ENCODE data around the gene ZC3H12C.
"Not testable (repeated sequence)": the region's sequence is repeated elsewhere in the genome, so short reads cannot be mapped to it uniquely, and the experiment has no call there.

The ZC3H12C gene

DNA sequence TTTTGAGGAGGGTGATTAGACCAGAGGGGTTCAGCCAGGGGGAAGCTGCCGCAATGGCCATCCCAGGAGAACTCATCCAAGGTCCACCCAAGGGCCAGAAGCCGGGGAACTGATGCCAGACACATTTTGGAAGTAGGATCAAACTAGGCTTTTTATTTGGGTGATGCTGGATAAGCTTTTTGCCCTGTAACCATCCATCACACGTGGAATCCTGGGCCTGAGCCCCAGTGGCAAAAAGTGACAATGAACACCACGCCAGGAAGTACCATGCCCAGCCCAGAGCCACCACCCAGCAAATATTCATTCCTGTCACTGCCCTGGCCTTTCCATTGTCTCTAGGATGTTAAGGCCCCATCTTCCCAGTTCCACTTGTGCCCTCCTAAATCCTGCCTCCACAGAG is 85.9 kb downstream of the ZC3H12C start:
- DNase-seq (ENCODE audit: low read depth, low spot score) = no peak

DNA sequence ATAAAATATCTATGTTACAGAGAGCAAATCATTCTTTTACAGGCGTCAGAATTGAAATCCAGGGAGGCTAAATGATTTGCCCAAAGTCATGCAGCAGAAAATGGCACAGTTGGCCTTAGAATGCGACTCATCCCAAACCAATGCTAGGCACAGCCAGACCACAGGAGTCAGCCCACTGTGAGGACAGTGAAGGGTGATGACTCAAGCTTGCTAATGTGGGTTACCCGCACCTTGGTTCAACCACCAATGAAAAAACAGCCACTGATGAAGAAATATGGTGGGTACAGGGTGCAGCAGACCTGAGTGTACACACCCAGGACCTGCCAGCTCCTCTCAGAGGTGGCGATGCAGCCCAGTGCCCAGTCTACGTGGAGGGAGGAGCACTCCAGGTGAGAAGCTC is 89.7 kb downstream of the ZC3H12C start:
- no peak for DNase-seq (ENCODE audit: low read depth, low spot score)

DNA sequence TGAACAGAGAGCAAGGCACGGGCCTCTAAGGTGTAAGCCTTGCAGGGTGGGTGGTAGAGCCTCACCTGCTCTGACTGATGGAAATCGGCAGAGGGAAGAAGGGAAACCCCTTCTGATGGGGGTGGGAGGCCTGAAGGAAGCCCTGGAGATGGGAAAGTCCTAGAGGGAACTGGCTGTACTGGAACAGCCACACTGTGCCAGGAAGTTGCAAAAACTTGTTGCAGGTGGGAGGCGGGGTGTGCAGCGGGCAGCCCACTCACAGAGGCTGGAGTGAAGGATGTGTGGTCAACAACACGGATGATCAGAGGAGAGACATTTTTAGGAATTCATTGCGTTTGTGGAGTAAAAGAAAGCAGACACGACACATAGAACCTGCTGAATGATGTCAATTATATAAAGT is 91.3 kb downstream of the ZC3H12C start:
- DNase-seq (ENCODE audit: low read depth, low spot score) = no peak

DNA sequence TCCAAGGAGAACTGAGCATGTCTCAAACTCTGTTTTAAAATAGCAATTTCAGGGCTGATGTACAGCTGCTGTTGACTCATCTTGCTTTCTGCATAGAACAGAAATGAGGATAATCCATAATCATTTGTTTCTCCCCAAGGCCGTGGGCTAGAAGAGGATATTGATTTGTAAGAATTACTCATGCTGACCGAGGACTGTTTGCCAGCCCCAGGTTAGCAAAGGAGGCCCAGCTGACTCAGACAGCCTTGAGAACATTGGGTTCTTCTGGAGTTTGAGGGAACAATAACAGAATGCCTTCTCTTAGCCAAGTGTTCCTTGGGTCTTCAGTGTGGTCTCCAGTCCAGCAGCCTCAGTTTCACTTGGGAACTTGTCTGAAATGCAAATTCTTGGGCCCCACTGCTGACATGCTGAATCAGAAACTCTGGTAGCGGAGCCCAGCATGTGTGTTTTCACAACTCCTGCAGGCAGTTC is 92.0 kb downstream of the ZC3H12C start:
- no peak for DNase-seq (ENCODE audit: low read depth, low spot score)

DNA sequence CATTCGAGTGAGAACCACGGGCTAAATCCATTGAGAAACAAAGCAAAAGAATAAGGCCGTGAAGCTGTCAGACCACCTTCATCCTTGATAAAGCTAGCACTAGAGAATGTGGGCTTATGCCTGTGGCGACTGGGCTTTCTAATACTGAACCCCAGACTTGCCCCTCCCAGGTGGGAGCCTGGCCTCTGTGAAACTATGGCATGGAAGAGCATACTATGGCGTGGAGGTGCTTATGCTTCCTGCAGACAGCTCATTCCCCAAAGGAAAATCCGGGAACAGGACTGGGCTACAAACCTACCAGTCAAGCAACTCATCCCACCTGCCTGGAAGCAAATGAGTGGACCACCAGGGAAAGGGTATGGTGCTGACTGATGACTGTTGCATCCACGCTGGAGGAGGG is 92.4 kb downstream of the ZC3H12C start:
- DNase-seq (ENCODE audit: low read depth, low spot score) = no peak

DNA sequence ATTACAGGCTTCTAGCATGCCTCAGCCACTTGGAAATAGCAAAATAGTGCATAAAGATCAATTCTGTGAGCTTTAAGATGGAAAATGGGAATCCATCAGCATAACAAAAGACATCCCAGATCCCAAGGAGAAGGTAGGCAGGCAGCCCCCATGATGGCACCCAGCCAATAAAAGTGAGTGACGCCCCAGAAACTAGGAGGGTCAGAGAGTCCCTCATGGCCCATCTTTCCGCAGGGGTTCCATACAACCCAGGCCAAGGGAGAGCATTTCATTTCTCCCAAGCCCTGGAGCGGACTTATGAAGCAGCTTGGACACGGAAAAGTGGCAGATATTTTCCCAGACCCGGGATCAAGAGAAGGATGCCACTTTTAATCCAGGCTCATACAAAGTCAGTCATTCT is 93.3 kb downstream of the ZC3H12C start:
- no peak for DNase-seq (ENCODE audit: low read depth, low spot score)

DNA sequence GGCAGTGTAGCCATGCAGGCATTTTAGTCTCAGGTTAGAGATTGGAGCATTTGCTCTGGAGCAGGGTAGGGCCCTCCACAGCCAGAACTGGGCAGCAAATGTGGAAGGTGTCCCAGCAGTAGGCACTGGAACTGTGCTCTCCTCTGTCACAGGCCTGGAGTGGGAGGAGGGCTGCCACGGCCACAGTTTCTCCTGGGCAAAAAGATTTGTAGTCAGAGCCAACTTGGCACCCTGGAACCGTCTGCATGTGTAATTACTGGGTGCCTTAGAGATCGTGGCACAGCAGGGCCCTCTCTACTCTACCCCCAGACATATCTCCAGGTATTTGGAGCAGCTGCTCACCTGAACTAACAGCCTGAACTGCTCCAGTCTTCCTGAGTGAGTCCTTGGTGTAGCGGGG is 93.7 kb downstream of the ZC3H12C start:
- DNase-seq (ENCODE audit: low read depth, low spot score) = no peak

DNA sequence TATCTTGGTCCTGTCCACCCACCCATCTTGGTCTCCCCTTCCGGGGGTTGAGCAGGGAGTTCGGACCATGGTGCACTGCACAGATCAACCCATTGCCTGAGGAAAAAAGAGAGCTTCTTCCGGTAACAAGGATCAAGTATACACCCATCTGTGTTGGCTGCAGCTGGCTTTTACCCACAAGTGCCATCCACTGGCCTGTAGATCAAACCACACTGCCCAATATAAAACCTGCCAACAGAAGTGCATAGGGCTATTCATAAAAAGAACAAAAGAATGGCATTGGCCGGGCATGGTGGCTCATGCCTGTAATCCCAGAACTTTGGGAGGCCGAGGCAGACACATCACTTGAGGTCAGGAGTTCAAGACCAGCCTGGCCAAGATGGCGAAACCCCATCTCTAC is 94.5 kb downstream of the ZC3H12C start:
- no peak for DNase-seq (ENCODE audit: low read depth, low spot score)

DNA sequence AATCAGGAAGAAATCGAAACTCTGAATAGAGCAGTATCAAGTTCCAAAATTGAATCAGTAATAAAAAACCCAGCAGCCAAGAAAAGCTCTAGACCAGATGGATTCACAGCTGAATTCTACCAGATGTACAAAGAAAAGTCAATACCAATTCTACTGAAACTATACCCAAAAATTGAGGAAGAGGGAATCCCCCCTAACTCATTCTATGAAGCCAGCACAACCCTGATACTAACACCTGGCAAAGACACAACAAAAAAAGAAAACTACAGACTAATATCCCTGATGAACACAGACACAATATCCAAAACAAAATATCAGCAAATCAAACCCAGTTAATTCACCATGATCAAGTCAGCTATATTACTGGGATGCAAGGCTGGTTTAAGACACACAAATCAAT is 97.7 kb downstream of the ZC3H12C start:
- DNase-seq (ENCODE audit: low read depth, low spot score) = no peak

DNA sequence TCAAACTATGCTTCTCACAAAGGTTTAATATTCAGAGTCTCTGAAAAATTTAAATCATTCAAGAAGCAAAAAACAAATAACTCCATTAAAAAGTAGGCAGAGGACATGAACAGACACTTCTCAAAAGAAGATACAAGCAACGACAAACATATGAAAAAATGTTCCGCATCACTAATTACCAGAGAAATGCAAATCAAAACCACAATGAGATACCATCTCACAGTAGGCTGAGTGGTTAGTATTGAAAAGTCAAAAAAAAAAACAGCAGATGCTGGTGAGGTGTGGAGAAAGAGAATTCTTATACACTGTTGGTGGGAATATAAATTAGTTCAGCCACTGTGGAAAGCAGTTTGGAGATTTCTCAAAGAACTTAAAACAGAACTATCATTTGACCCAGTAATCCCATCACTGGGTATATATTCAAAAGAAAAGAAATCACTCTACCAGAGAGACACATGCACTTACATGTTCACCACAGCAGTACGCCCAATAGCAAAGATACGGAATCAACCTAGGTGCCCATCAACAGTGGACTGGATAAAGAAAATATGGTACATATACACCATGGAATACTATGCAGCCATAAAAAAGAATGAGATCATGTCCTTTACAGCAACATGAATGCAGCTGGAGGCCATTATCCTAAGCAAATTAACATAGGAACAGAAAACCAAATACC is 99.6 kb downstream of the ZC3H12C start:
- not testable (repeated sequence) for DNase-seq (ENCODE audit: low read depth, low spot score)

DNA sequence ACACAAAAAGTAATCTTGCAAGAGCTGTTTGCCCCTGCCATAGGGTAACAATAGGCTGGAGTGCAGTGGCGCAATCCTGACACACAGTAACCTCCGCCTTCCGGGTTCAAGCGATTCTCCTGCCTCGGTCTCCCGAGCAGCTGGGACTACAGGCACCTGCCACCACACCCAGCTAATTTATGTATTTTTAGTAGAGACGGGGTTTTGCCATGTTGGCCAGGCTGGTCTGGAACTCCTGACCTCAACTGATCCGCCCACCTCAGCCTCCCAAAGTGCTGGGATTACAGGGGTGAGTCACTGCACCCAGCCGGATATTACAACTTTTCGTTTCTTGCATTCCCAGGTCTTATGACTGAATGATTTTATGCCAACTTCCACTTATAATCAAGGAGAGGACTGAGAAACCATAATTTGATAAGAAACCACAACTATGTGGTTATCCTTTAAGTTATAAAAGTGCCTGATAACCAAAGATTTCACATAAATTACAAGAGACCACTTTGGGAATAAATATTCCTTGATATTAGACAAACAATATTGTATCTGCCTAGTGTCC is 101.1 kb downstream of the ZC3H12C start:
- DNase-seq (ENCODE audit: low read depth, low spot score) = not testable (repeated sequence)

DNA sequence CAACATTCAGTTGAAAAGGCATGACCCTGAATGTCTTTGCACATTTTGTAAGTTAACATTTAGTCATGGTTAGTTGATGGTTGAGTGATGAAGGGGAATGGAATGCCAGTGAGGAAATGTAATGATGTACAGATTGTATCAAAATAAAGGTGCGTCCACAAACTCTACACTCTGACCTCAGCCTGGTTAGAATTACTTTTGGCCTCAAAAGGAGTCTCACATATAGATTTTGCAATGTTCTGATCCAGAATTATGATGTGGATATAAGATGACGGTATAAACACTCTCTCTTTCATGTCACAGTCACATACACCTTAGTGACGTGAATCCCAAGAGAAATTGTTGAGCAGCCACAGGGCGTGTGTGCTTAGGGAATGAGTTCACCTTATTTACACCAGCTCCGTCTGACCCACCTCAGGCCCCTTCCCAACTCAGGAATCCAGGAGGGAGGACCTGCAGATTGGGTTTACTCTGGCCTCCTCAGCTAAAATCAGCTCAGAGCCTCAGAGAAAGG is 103.1 kb downstream of the ZC3H12C start:
- no peak for DNase-seq (ENCODE audit: low read depth, low spot score)

DNA sequence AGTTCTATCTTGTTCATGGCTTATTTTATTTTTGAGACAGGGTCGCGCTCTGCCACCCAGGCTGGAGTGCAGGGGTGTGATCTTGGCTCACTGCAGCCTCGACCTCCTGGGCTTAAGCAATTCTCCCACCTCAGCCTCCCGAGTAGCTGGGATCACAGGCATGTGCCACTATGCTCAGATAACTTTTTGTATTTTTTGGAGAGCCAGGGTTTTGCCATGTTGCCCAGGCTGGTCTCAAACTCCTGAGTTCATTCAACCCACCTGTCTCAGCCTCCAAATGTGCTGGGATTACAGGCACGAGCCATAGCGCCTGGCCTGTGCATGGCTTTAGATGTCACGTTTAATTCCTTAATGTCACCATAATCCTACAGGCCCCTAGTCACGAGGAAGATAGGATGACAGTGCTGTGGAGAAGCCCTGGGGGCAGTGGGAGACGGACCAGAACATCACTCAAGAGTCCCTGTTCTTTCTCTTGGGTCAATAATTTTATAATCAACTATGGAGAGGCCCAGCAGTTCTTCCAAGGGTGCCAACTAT is 103.8 kb downstream of the ZC3H12C start:
- DNase-seq (ENCODE audit: low read depth, low spot score) = no peak

DNA sequence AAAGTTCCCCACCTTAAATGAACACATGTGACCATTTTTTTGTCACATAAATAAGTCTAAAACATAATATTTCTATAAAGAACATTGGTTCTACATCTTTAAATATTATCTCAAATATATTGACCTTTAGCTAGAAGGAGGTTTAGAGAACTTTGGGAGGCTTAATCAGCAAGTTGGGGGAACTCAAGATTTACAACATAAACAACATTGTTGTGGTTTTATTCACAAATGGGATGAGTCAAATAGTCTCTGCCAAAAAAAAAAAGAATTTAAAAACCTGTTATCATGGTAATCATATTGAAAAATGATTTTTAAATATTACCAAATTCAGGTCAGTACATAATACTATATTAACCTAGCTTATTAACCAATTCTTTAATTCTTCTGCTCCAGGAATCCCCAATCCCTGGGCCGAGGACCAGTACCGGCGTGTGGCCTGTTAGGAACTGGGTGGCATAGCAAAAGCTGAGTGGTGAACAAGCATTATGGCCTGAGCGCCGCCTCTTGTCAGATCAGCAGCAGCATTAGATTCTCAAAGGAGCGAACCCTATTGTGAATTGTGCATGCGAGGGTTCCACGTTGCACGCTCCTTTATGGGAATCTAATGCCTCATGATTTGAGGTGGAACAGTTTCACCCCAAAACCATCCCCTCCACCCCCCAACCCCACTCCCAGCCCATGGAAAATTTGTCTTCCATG is 105.0 kb downstream of the ZC3H12C start:
- no peak for DNase-seq (ENCODE audit: low read depth, low spot score)

DNA sequence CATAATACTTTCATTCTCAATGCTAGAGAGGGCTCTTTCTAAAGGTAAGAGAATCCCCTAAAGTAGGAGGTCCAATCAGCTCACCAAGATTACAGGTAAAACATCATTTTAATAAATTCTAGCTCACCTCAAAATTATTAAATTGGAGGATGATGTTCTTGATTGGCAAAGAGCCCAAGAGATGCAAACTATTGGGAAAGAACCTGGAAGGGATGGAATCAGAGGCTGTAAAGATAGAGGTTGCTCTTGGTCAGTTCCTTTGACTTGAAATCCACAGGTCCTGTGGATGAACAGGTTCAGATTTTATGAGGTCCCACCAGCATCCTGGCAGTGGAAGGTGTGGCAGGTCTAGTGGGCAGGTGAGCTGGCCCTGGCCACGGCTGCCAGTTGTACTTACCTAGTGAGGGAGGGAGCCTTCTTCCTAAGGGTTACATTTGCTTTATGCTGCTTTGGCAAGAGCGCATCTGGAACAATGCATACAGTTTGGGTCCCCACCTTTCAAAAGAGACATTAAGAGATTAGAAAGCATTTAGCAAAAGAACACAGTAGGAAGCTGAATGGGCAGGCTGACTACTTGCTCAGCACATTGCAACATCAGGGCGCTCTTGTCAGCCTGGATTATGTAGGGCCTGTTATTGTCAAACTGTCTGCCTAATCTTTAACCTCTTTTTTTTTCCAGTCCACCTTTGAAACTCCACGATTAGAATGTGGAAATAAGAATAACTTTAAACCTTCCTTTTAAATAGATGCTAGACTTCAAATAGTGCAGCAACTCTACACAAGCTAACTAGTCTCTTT is 106.2 kb downstream of the ZC3H12C start:
- DNase-seq (ENCODE audit: low read depth, low spot score) = no peak

DNA sequence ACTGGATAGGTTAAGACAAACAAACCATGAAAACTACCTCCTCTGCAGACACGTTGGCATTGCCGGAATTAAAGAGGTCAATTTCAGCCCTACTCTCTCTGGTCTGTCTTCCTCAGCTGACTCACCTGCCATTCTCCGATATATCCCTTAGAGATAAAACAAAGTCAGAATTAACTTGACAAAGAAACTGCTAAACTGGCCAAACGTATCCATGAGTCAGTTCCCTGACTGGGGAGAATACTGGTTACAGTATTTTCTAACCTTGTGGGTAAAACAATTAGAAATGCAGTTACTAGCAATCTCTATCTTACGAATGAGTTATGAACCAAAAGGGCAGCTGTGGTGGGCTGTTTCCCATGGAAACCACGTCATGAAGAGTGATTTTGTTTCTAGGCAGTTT is 107.0 kb downstream of the ZC3H12C start:
- no peak for DNase-seq (ENCODE audit: low read depth, low spot score)

DNA sequence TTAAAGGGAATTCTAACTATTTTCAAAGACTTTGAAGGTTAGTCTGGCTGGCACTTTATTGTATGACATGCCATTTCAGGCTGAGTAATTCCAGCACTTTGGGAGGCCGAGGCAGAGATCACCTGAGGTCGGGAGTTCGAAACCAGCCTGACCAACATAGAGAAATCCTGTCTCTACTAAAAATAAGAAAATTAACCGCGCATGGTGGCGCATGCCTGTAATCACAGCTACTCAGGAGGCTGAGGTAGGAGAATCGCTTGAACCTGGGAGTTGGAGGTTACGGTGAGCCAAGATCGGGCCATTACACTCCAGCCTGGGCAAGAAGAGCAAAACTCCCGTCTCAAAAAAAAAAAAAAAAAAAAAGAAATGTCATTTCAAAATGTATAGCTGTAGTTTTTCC is 107.6 kb downstream of the ZC3H12C start:
- no peak for DNase-seq (ENCODE audit: low read depth, low spot score)

DNA sequence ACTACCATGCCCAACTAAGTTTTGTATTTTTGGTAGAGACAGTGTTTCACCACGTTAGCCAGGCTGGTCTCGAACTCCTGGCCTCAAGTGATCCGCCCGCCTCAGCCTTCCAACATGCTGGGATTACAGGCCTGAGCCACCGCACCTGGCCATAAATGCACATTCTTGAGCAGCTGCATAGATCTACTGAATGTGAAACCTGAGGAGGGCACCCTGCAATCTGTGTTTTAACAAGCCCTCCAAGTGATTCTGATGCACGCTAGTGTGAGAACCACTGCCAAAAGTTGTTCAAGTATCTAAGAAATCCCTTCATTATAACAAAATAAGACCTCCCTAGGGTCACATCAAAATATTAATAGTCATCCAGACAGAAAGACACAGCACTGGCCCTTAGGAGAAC is 113.9 kb downstream of the ZC3H12C start:
- DNase-seq (ENCODE audit: low read depth, low spot score) = no peak

DNA sequence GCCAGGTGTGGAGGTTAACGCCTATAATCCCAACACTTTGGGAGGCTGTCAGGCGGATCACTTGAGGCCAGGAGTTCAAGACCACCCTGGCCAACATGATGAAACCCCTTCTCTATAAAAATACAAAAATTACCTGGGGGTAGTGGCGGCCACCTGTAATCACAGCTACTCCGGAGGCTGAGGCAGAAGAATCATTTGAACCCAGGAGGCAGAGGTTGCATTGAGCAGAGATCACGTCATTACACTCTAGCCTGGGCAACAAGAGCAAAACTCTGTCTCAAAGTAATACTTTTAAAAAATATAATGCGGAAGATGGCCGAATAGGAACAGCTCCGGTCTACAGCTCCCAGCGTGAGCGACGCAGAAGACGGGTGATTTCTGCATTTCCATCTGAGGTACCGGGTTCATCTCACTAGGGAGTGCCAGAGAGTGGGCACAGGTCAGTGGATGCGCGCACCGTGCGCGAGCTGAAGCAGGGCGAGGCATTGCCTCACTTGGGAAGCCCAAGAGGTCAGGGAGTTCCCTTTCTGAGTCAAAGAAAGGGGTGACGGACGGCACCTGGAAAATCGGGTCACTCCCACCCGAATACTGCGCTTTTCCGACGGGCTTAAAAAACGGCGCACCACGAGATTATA is 115.6 kb downstream of the ZC3H12C start:
- not testable (repeated sequence) for DNase-seq (ENCODE audit: low read depth, low spot score)

DNA sequence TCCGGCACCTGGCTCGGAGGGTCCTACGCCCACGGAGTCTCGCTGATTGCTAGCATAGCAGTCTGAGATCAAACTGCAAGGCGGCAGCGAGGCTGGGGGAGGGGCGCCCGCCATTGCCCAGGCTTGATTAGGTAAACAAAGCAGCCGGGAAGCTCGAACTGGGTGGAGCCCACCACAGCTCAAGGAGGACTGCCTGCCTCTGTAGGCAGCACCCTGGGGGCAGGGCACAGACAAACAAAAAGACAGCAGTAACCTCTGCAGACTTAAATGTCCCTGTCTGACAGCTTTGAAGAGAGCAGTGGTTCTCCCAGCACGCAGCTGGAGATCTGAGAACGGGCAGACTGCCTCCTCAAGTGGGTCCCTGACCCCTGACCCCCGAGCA is 116.1 kb downstream of the ZC3H12C start:
- DNase-seq (ENCODE audit: low read depth, low spot score) = not testable (repeated sequence)

DNA sequence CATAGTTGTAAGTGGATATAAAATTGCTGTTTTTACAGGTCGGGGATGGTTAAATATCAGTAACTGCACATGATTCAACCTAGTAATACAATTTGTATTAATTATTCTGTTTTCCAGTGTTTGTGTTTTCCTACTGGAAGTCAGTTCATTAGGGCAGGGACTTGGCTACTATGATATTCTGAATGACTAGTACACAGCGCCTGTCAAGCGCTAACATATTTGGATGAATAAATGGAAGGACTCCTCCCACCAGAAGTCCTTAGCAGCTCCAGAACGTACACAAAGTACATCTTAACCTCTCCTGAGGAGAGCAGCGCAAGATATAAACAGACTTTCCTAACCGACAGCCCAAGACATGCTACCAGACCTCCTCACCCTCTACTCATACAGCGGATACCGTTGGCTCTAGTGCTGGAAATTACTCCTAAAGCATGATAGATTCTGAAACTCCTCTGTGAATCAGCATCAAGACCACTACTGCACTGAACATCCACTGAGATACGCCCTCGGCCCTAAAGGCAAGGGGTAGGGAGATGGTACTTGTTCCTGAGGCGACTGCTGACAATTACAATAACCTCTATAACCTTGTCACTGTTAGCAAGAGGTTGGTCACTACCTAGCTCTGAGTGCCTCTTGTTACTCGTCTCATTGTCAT is 124.2 kb downstream of the ZC3H12C start:
- no peak for DNase-seq (ENCODE audit: low read depth, low spot score)
